CD4-positive, alpha-beta T cell (primary cell): Measurements from ENCODE around the gene ITPRIPL2. TPM values are rescaled to one million over a fixed set of nuclear protein-coding genes. Genes with fewer than 3 reads are reported as not detected.
A peak's percentile ranks its signal among the peaks of the same experiment; 100 is the strongest.

Experiments
- ATAC-seq: fragments of 200-7000 bp; cut with Tn5 transposase; one replicate; pipeline ENCODE4 v1.10.0; 2022; ENCODE audit warnings: mild to moderate bottlenecking; ENCODE audit not compliant: poor library complexity
- CTCF ChIA-PET: fragments of 350-600 bp; sonication (Branson Sonifier 250); formaldehyde crosslinking; loops from one replicate; lab custom pipeline; 2021; ENCODE audit warnings: antibody characterized with exemption, inconsistent platforms; lab: Charles Lee
- POLR2A ChIA-PET: fragments of 350-600 bp; sonication (Branson Sonifier 250); formaldehyde crosslinking; loops from one replicate; lab custom pipeline; 2021; ENCODE audit warnings: antibody characterized with exemption, inconsistent platforms; lab: Charles Lee
- DNase-seq, 14 experiments: peaks; one replicate each; pipeline ENCODE4 v3.0.0-alpha.2; 2013 to 2020; ENCODE audit warnings: mixed read lengths in 2 of 14
- H3K27ac ChIP-seq, 2 donors: one replicate each; pipeline versions ENCODE4 v1.5.1 to v1.7.0; 2013; ENCODE audit warnings: low read length in 2 of 2, low read depth in 1 of 2, mild to moderate bottlenecking in 1 of 2
- H3K27me3 ChIP-seq, 2 experiments: 1 replicate in 1 of 2; 2 replicates in 1 of 2; pipeline versions ENCODE4 v1.6.1 to v1.7.0; 2013; ENCODE audit warnings: low read length in 2 of 2, control low read depth in 1 of 2, mild to moderate bottlenecking in 1 of 2, moderate library complexity in 1 of 2; ENCODE audit not compliant: insufficient read depth in 2 of 2, control insufficient read depth in 1 of 2
- H3K36me3 ChIP-seq: one replicate; pipeline ENCODE4 v1.6.1; 2013; ENCODE audit warnings: low read length, control low read depth; ENCODE audit not compliant: insufficient read depth
- H3K4me1 ChIP-seq: one replicate; pipeline ENCODE4 v1.6.1; 2013; ENCODE audit warnings: low read length, control low read depth; ENCODE audit not compliant: insufficient read depth
- H3K4me3 ChIP-seq: one replicate; pipeline ENCODE4 v1.5.1; 2013; ENCODE audit warnings: mild to moderate bottlenecking, low read length, moderate library complexity
- H3K9me3 ChIP-seq, 2 experiments: 1 replicate in 1 of 2; 2 replicates in 1 of 2; pipeline versions ENCODE4 v1.6.1 to v1.7.0; 2013; ENCODE audit warnings: low read length in 2 of 2, mild to moderate bottlenecking in 2 of 2, control low read depth in 1 of 2, moderate library complexity in 1 of 2; ENCODE audit not compliant: control insufficient read depth in 1 of 2, insufficient read depth in 1 of 2
- H3K27ac Mint-ChIP-seq: one replicate; pipeline ENCODE4 v1.8.0; 2020; ENCODE audit warnings: mixed read lengths
- H3K27me3 Mint-ChIP-seq: one replicate; pipeline ENCODE4 v1.8.0; 2021; ENCODE audit warnings: mixed read lengths
- H3K36me3 Mint-ChIP-seq: one replicate; pipeline ENCODE4 v1.8.0; 2021; ENCODE audit warnings: low read depth, mixed read lengths
- H3K4me1 Mint-ChIP-seq: one replicate; pipeline ENCODE4 v1.8.0; 2021; ENCODE audit warnings: low read depth, mixed read lengths
- H3K4me3 Mint-ChIP-seq: one replicate; pipeline ENCODE4 v1.8.0; 2020; ENCODE audit warnings: mild to moderate bottlenecking, mixed read lengths
- H3K9me3 Mint-ChIP-seq: one replicate; pipeline ENCODE4 v1.8.0; 2020; ENCODE audit warnings: mixed read lengths
- CTCF ChIP-seq: fragments of 200-600 bp; IDR thresholded peaks from one replicate; pipeline ENCODE4 v1.8.0; 2022; ENCODE audit warnings: antibody characterized with exemption, mild to moderate bottlenecking
- intact Hi-C, 2 experiments: fragments of 100-400 bp; cut with DNase I in 1 of 2; cut with micrococcal nuclease in 1 of 2; formaldehyde crosslinking; loops; one replicate each; pipeline versions ENCODE4 v1.15.1 to v1.9.0; 2023 to 2025; cut with DNase I, micrococcal nuclease
- total RNA-seq, 174 experiments: library from RNA in 2 of 174; stranded (reverse) in 2 of 174; gene quantifications; one replicate each; pipeline ENCODE4 v1.2.3 and lab custom pipeline; 2021 to 2026

Gene ITPRIPL2
- total RNA-seq, 2 experiments from 2014 or later, result 0.31 to 0.36 TPM

GRCh38 chr16:19093631-19094541 lies 19.9 kb upstream of the ITPRIPL2 start:
- peaks cover 35% of the 10 kb centered on the region for H3K27me3 Mint-ChIP-seq
- intact Hi-C loops, result no loop called here
- POLR2A ChIA-PET, result no interaction called here
- no peak overlapping the region for H3K27ac Mint-ChIP-seq
- H3K9me3 Mint-ChIP-seq, result no peaks in the 10 kb centered on the region
- H3K27ac ChIP-seq, result no peak overlapping the region
- CTCF ChIA-PET, result no interaction called here
- H3K36me3 ChIP-seq, result no peaks in the 10 kb centered on the region
- H3K4me1 Mint-ChIP-seq, result no peaks in the 10 kb centered on the region
- ATAC-seq (no peak), DNase-seq (no peak)
- H3K4me3 Mint-ChIP-seq, result no peak overlapping the region
- H3K36me3 Mint-ChIP-seq, result no peaks in the 10 kb centered on the region
- H3K9me3 ChIP-seq, result peaks cover 3 to 4% of the 10 kb centered on the region in 2 experiments
- no peak for TF ChIP-seq CTCF
- H3K27me3 ChIP-seq, result no peaks in the 10 kb centered on the region
- no peak overlapping the region for H3K4me3 ChIP-seq
- H3K4me1 ChIP-seq, result no peaks in the 10 kb centered on the region

GRCh38 chr16:19094542-19095365 lies 19.0 kb upstream of the ITPRIPL2 start:
- no peaks in the 10 kb centered on the region for H3K9me3 Mint-ChIP-seq
- DNase-seq, result peak in 3 of 14 experiments; percentile 27 to 36 (median 28)
- peaks cover 35% of the 10 kb centered on the region for H3K27me3 Mint-ChIP-seq
- no peak overlapping the region for H3K4me3 ChIP-seq
- H3K27me3 ChIP-seq, result no peaks in the 10 kb centered on the region
- H3K27ac ChIP-seq, result no peak overlapping the region
- TF ChIP-seq CTCF, result no peak
- H3K4me1 ChIP-seq, result no peaks in the 10 kb centered on the region
- H3K4me3 Mint-ChIP-seq, result no peak overlapping the region
- no peak overlapping the region for H3K27ac Mint-ChIP-seq
- intact Hi-C loops, result no loop called here
- ChIA-PET CTCF (no interaction called here), POLR2A (no interaction called here)
- H3K4me1 Mint-ChIP-seq, result no peaks in the 10 kb centered on the region
- H3K9me3 ChIP-seq, result peaks cover 3 to 4% of the 10 kb centered on the region in 2 experiments
- H3K36me3 ChIP-seq, result no peaks in the 10 kb centered on the region
- no peak for ATAC-seq
- no peaks in the 10 kb centered on the region for H3K36me3 Mint-ChIP-seq

GRCh38 chr16:19095654-19096053 lies 18.1 kb upstream of the ITPRIPL2 start:
- no peaks in the 10 kb centered on the region for H3K27me3 ChIP-seq
- DNase-seq (no peak), ATAC-seq (no peak)
- peaks cover 3 to 4% of the 10 kb centered on the region in 2 experiments for H3K9me3 ChIP-seq
- H3K36me3 Mint-ChIP-seq, result no peaks in the 10 kb centered on the region
- POLR2A ChIA-PET, result no interaction called here
- CTCF ChIA-PET, result interaction anchor here (0.5 kb wide), 1 partner anchor 513 kb away, joined by 3 read pairs; no protein-coding TSS in a partner anchor
- H3K4me1 ChIP-seq, result no peaks in the 10 kb centered on the region
- no peaks in the 10 kb centered on the region for H3K9me3 Mint-ChIP-seq
- no peaks in the 10 kb centered on the region for H3K36me3 ChIP-seq
- H3K27ac ChIP-seq, result no peak overlapping the region
- peaks cover 34% of the 10 kb centered on the region for H3K27me3 Mint-ChIP-seq
- no peak overlapping the region for H3K4me3 Mint-ChIP-seq
- intact Hi-C loops, result no loop called here
- H3K4me3 ChIP-seq, result no peak overlapping the region
- no peak for TF ChIP-seq CTCF
- H3K4me1 Mint-ChIP-seq, result no peaks in the 10 kb centered on the region
- H3K27ac Mint-ChIP-seq, result no peak overlapping the region
